ENCODE measurements around the gene ZCCHC14. TPM values are rescaled to one million over a fixed set of nuclear protein-coding genes. Genes with fewer than 3 reads are reported as not detected.
"Not testable (repeated sequence)": the region's sequence is repeated elsewhere in the genome, so short reads cannot be mapped to it uniquely, and the experiment has no call there.

Gene ZCCHC14
- total RNA-seq, 1 experiment from 2014 or later: 37.8 TPM

- no peaks in the 10 kb centered on the region for H3K9me2 ChIP-seq (ENCODE audit: insufficient read depth)
- no peak overlapping the region for H3K27ac ChIP-seq (ENCODE audit: low read depth, low read length)
- peaks cover 2 to 11% of the 10 kb centered on the region in 2 experiments; a peak in 3 of 4 replicates for H3K4me1 ChIP-seq (ENCODE audit: control insufficient read depth in 1 of 2, insufficient read depth in 2 of 2, low read length in 2 of 2)
- no peak overlapping the region for H3K4me2 ChIP-seq (ENCODE audit: low read length)
- no peak for TF ChIP-seq MAX (IDR thresholded peaks at IDR 0.05)
- TF ChIP-seq RAD21 (IDR thresholded peaks at IDR 0.05; ENCODE audit: low read depth): no peak
- no peak for TF ChIP-seq YY1 (IDR thresholded peaks at IDR 0.05; ENCODE audit: extremely low read depth, insufficient replicate concordance, low read depth, low read length)
- no peak for TF ChIP-seq ATF3 (IDR thresholded peaks at IDR 0.05)
- TF ChIP-seq ZBTB33 (IDR thresholded peaks at IDR 0.05; ENCODE audit: extremely low read depth, insufficient replicate concordance, low read length): no peak
- TF ChIP-seq FOSL1 (IDR thresholded peaks at IDR 0.05; ENCODE audit: low read depth): no peak
- TF ChIP-seq EGR1 (IDR thresholded peaks at IDR 0.05; ENCODE audit: low read depth): no peak
- TF ChIP-seq POLR2AphosphoS5 (IDR thresholded peaks at IDR 0.05; ENCODE audit: low read depth, low read length): no peak
- TF ChIP-seq CEBPB (IDR thresholded peaks at IDR 0.05; ENCODE audit: low read depth): no peak
- TF ChIP-seq SRF (IDR thresholded peaks at IDR 0.05; ENCODE audit: low read depth): no peak
- TF ChIP-seq TCF7L2 (IDR thresholded peaks at IDR 0.05; ENCODE audit: borderline replicate concordance, extremely low read depth, insufficient read depth, insufficient read length): no peak
- TF ChIP-seq CBX3 (IDR thresholded peaks at IDR 0.05; ENCODE audit: low read depth): no peak
- no peak for TF ChIP-seq ELF1 (IDR thresholded peaks at IDR 0.05; ENCODE audit: borderline replicate concordance, low read depth)
- TF ChIP-seq ZFX (IDR thresholded peaks at IDR 0.05): no peak
- no peaks in the 10 kb centered on the region for H3K79me2 ChIP-seq (ENCODE audit: insufficient read depth, low read length)
- H3K36me3 ChIP-seq (ENCODE audit: control insufficient read depth in 1 of 2, insufficient read depth in 2 of 2, low read length in 2 of 2): no peaks in the 10 kb centered on the region
- no peaks in the 10 kb centered on the region for H3K27me3 ChIP-seq (ENCODE audit: insufficient read depth, low read length)
- no peaks in the 10 kb centered on the region; a peak in 1 of 4 replicates for H3K9me3 ChIP-seq (ENCODE audit: control insufficient read depth in 1 of 2, insufficient read depth in 1 of 2, low read depth in 1 of 2, low read length in 2 of 2)
- no peak for ATAC-seq
- no peak overlapping the region for H3K9ac ChIP-seq (ENCODE audit: low read length)
- intact Hi-C loops (cut with micrococcal nuclease): no loop called here
- ChIA-PET RAD21 (ENCODE audit: low non-redundant PET in 1 of 2, low total read pairs in 2 of 2, uncharacterized antibody in 2 of 2, unreplicated experiment in 2 of 2) (no interaction called here), POLR2A (no interaction called here), CTCF (no interaction called here)
- no peak overlapping the region for H2AFZ ChIP-seq (ENCODE audit: low read depth, low read length, poor library complexity, severe bottlenecking)
- H3K4me3 ChIP-seq (replicated peaks in 1 of 2; ENCODE audit: low read depth in 1 of 2, low read length in 2 of 2): no peak overlapping the region
- DNase-seq (ENCODE audit: low read depth, low spot score): no peak
- no TSS peak for BruUV-seq (replicated peaks)
- H4K20me1 ChIP-seq (ENCODE audit: insufficient read depth): no peaks in the 10 kb centered on the region
Observed at GRCh38 chr16:87498324-87499188, 5.7 kb upstream of the ZCCHC14 start.

GRCh38 chr16:87497767-87498290 is 5.0 kb upstream of the ZCCHC14 start:
- H3K9me3 ChIP-seq (ENCODE audit: control insufficient read depth in 1 of 2, insufficient read depth in 1 of 2, low read depth in 1 of 2, low read length in 2 of 2); H3K27me3 ChIP-seq (ENCODE audit: insufficient read depth, low read length); POLR2A ChIA-PET; BruUV-seq (replicated peaks); H3K79me2 ChIP-seq (ENCODE audit: insufficient read depth, low read length); ATAC-seq; H3K36me3 ChIP-seq (ENCODE audit: control insufficient read depth in 1 of 2, insufficient read depth in 2 of 2, low read length in 2 of 2); H3K9ac ChIP-seq (ENCODE audit: low read length); H2AFZ ChIP-seq (ENCODE audit: low read depth, low read length, poor library complexity, severe bottlenecking); intact Hi-C loops (cut with micrococcal nuclease); H3K4me3 ChIP-seq (replicated peaks in 1 of 2; ENCODE audit: low read depth in 1 of 2, low read length in 2 of 2); RAD21 ChIA-PET (ENCODE audit: low non-redundant PET in 1 of 2, low total read pairs in 2 of 2, uncharacterized antibody in 2 of 2, unreplicated experiment in 2 of 2); H3K27ac ChIP-seq (ENCODE audit: low read depth, low read length); H3K9me2 ChIP-seq (ENCODE audit: insufficient read depth); CTCF ChIA-PET; H4K20me1 ChIP-seq (ENCODE audit: insufficient read depth); DNase-seq (ENCODE audit: low read depth, low spot score); H3K4me2 ChIP-seq (ENCODE audit: low read length): not testable (repeated sequence)
- peaks cover 2 to 16% of the 10 kb centered on the region in 2 experiments; a peak in 3 of 4 replicates for H3K4me1 ChIP-seq (ENCODE audit: control insufficient read depth in 1 of 2, insufficient read depth in 2 of 2, low read length in 2 of 2)

Data from HCT116 (cell line).